Measurements from ENCODE around the gene FKBP15.

DNA sequence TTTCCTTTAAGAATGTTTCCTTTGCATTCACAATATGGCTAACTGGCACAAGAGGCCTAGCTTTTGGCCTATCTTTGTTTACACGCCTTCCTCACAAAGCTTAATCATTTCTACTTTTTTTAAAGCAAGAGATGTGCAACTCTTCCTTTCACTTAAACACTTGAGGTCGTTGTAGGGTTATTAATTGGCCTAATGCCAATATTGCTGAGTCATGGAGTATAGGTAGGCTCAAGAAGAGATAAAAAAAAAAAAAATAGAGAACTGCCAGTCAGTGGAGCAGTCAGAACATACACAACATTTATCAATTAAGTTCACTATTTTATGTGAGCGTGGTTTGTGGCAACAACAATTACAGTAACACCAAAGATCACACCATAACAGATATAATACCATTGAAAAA is 5.9 kb downstream of the FKBP15 start:
- TF ChIP-seq, protein P1, sequence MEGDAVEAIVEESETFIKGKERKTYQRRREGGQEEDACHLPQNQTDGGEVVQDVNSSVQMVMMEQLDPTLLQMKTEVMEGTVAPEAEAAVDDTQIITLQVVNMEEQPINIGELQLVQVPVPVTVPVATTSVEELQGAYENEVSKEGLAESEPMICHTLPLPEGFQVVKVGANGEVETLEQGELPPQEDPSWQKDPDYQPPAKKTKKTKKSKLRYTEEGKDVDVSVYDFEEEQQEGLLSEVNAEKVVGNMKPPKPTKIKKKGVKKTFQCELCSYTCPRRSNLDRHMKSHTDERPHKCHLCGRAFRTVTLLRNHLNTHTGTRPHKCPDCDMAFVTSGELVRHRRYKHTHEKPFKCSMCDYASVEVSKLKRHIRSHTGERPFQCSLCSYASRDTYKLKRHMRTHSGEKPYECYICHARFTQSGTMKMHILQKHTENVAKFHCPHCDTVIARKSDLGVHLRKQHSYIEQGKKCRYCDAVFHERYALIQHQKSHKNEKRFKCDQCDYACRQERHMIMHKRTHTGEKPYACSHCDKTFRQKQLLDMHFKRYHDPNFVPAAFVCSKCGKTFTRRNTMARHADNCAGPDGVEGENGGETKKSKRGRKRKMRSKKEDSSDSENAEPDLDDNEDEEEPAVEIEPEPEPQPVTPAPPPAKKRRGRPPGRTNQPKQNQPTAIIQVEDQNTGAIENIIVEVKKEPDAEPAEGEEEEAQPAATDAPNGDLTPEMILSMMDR (tag by site-specific recombination; IDR thresholded peaks at IDR 0.05), result no peak
- TF ChIP-seq KLF10 (tag by site-specific recombination; IDR thresholded peaks at IDR 0.05) (no peak), RBAK (tag by site-specific recombination; IDR thresholded peaks at IDR 0.05) (no peak), ZNF274 (IDR thresholded peaks at IDR 0.05; ENCODE audit: low read length) (no peak), ZNF274 (tag by site-specific recombination; IDR thresholded peaks at IDR 0.05; ENCODE audit: borderline replicate concordance) (no peak), ZBTB6 (tag by site-specific recombination; IDR thresholded peaks at IDR 0.05) (no peak), ELK4 (IDR thresholded peaks at IDR 0.05; ENCODE audit: borderline replicate concordance, low read depth, low read length) (no peak), MZF1 (tag by site-specific recombination; IDR thresholded peaks at IDR 0.05; ENCODE audit: borderline replicate concordance) (no peak), REST (tag by site-specific recombination; IDR thresholded peaks at IDR 0.05) (no peak)
- TF ChIP-seq, protein P2, sequence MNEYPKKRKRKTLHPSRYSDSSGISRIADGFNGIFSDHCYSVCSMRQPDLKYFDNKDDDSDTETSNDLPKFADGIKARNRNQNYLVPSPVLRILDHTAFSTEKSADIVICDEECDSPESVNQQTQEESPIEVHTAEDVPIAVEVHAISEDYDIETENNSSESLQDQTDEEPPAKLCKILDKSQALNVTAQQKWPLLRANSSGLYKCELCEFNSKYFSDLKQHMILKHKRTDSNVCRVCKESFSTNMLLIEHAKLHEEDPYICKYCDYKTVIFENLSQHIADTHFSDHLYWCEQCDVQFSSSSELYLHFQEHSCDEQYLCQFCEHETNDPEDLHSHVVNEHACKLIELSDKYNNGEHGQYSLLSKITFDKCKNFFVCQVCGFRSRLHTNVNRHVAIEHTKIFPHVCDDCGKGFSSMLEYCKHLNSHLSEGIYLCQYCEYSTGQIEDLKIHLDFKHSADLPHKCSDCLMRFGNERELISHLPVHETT (tag by site-specific recombination; IDR thresholded peaks at IDR 0.05), result no peak

Measured in HEK293 (cell line).